Ectodermal cell (in vitro differentiated cells): Measurements from ENCODE around the gene MAPK10.

ENCODE experiments used
- H3K27ac ChIP-seq: 2 replicates; pipeline ENCODE4 v1.7.0; 2013; ENCODE audit warnings: mild to moderate bottlenecking, low read depth, low read length; ENCODE audit not compliant: insufficient read depth, poor library complexity, severe bottlenecking
- H3K27me3 ChIP-seq: 2 replicates; pipeline ENCODE4 v1.7.0; 2013; ENCODE audit warnings: mild to moderate bottlenecking, low read length; ENCODE audit not compliant: insufficient read depth, control insufficient read depth, poor library complexity, severe bottlenecking
- H3K36me3 ChIP-seq: one replicate; pipeline ENCODE4 v1.7.0; 2013; ENCODE audit warnings: low read length; ENCODE audit not compliant: control insufficient read depth, insufficient read depth
- H3K4me1 ChIP-seq: one replicate; pipeline ENCODE4 v1.7.0; 2013; ENCODE audit warnings: low read length; ENCODE audit not compliant: control insufficient read depth, insufficient read depth
- H3K4me3 ChIP-seq: 2 replicates; pipeline ENCODE4 v1.7.0; 2013; ENCODE audit warnings: low read depth, low read length, control low read depth; ENCODE audit not compliant: insufficient read depth
- H3K9me3 ChIP-seq: 2 replicates; pipeline ENCODE4 v1.7.0; 2013; ENCODE audit warnings: mild to moderate bottlenecking, low read length, moderate library complexity; ENCODE audit not compliant: control insufficient read depth
- WGBS, 2 experiments: methylation state at CpG; one replicate each; pipeline ENCODE4 v1.1.7; 2013; ENCODE audit warnings: missing lambda C conversion rate in 2 of 2; 5-methylcytosine and 5-hydroxymethylcytosine counted together

The MAPK10 gene

DNA sequence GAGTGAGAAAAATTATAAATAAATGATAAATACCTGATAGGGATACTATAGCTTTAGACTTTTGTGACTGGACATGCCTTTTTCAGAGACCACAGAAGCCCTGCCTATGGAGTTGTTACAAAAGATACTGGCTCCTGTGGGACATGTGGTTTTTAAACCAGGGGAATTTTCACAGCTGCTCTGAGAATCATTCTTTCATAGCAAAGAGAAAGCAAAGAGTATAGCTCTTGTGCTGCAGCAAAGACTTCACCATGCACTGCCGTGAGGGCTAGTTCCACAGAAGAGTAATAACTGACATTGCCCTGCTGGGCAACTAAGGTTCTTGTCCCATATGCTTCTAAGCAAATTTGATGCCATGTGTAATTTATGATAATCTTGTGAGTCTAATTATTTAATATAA is 98.2 kb downstream of the MAPK10 start:
- H3K27me3 ChIP-seq: no peaks in the 10 kb centered on the region
- H3K36me3 ChIP-seq: peaks cover 9% of the 10 kb centered on the region
- H3K27ac ChIP-seq: no peak overlapping the region
- H3K9me3 ChIP-seq: no peaks in the 10 kb centered on the region
- 92 to 94% methylated on average over 1 of the region's 1 CpG for WGBS, 2 experiments
- H3K4me1 ChIP-seq: peaks cover 4% of the 10 kb centered on the region
- H3K4me3 ChIP-seq: no peak overlapping the region

DNA sequence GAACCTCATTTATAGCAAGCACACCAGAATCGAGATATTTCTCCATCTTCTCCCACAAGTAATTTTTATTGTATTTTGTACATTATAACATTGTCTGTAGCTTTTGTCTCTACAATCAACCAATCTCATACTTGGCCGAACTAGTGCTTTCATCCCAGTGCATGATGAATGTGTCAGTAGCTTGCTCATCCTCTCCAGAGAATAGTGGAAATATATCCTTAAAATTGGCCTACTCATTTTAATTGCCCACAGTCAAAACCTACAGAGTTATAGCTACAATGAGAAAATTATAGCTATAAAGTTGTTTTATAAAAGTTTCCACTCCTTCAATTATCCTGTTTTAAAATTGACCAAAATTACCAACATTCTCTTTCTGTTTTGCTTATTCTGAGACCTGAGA is 103.8 kb downstream of the MAPK10 start:
- peaks cover 12% of the 10 kb centered on the region for H3K36me3 ChIP-seq
- WGBS, 2 experiments: 100% methylated on average over 1 to 2 of the region's 2 CpGs
- no peaks in the 10 kb centered on the region for H3K27me3 ChIP-seq
- H3K27ac ChIP-seq: no peak overlapping the region
- H3K9me3 ChIP-seq: no peaks in the 10 kb centered on the region
- H3K4me1 ChIP-seq: no peaks in the 10 kb centered on the region
- no peak overlapping the region for H3K4me3 ChIP-seq

- Histone ChIP-seq H3K36me3 (no peaks in the 10 kb centered on the region), H3K27me3 (no peaks in the 10 kb centered on the region), H3K9me3 (no peaks in the 10 kb centered on the region), H3K4me1 (no peaks in the 10 kb centered on the region), H3K4me3 (no peak overlapping the region), H3K27ac (no peak overlapping the region)
- 88 to 95% methylated on average over 1 of the region's 1 CpG for WGBS, 2 experiments
These were observed 109.2 kb downstream of the MAPK10 start for GRCh38 chr4:86250619-86251018.

DNA sequence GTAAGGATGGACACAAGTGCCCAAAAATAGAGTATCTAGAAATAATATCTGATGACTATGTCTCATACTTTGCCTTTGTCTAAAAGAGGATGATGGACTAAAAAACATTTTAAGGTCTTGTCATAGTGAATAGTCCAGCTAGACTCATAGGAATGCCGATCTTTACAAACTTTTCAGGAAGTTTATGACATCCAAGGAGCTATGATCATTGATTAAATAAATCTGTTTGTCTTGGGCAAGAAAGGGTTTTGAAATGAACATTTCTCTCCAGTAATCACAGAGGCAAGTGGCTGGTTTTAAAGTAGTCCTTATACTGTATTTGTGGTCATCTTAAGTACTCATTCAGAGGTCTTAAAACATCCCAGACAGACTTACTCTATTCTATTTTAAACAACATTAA is 109.8 kb downstream of the MAPK10 start:
- Histone ChIP-seq H3K4me3 (no peak overlapping the region), H3K36me3 (no peaks in the 10 kb centered on the region), H3K27ac (no peak overlapping the region), H3K9me3 (no peaks in the 10 kb centered on the region), H3K4me1 (no peaks in the 10 kb centered on the region), H3K27me3 (no peaks in the 10 kb centered on the region)
- whole genome bisulfite sequencing, 2 experiments: 97 to 100% methylated on average over 1 of the region's 1 CpG

DNA sequence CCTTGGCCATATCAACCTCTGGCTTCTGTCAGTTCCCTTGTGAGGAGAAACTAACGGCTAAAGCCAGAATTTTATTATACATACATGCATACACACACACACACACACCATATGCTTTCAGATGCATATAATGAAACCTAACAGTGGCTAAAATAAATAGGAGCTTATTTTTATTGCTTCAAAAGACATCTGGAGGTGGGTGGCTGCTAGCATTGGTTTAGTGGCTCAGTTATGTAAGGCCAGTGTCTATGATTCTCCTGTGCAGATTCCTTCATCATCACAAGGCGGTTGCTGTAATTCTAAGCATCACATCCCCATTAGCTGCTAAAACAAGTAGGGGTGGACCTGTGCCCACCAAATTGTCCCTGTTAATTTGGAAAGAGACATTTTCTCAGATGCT is 110.8 kb downstream of the MAPK10 start:
- Histone ChIP-seq H3K36me3 (no peaks in the 10 kb centered on the region), H3K4me3 (no peak overlapping the region), H3K4me1 (no peaks in the 10 kb centered on the region), H3K27ac (no peak overlapping the region), H3K27me3 (no peaks in the 10 kb centered on the region), H3K9me3 (no peaks in the 10 kb centered on the region)
- 91 to 97% methylated on average over 2 of the region's 2 CpGs for WGBS, 2 experiments

- no peaks in the 10 kb centered on the region for H3K9me3 ChIP-seq
- no peaks in the 10 kb centered on the region for H3K36me3 ChIP-seq
- no peaks in the 10 kb centered on the region for H3K4me1 ChIP-seq
- H3K4me3 ChIP-seq: no peak overlapping the region
- H3K27me3 ChIP-seq: no peaks in the 10 kb centered on the region
- WGBS, 2 experiments: 89 to 92% methylated on average over 3 of the region's 3 CpGs
- no peak overlapping the region for H3K27ac ChIP-seq
These were observed 111.9 kb downstream of the MAPK10 start for GRCh38 chr4:86247906-86248305.

DNA sequence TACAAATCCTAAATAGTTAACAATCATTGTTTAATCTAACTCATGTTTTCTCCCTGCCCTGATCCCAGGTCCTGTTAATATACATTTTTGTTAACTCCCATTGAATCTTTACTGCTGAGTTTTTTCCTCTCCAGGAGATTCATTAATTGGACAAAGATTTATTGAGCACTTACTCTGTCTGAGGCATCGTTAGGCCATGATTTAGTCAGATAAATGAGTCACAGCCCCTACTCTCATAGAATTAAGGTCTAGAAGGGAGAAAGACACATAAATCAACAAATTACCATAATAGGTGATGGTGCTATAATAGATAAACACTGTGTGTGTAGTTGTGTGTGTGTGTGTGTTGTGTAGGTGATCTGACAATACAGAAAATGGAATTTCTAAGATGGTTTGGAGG is 112.5 kb downstream of the MAPK10 start:
- no peaks in the 10 kb centered on the region for H3K4me1 ChIP-seq
- no peaks in the 10 kb centered on the region for H3K27me3 ChIP-seq
- 59% methylated on average over 1 of the region's 1 CpG; no CpG with 5 or more reads in 1 of the 2 experiments for WGBS, 2 experiments
- no peaks in the 10 kb centered on the region for H3K9me3 ChIP-seq
- H3K36me3 ChIP-seq: no peaks in the 10 kb centered on the region
- H3K27ac ChIP-seq: no peak overlapping the region
- no peak overlapping the region for H3K4me3 ChIP-seq

GRCh38 chr4:86243750-86244149 is 116.1 kb downstream of the MAPK10 start:
- no peaks in the 10 kb centered on the region for H3K36me3 ChIP-seq
- WGBS, 2 experiments: 93% methylated on average over 2 of the region's 3 CpGs

DNA sequence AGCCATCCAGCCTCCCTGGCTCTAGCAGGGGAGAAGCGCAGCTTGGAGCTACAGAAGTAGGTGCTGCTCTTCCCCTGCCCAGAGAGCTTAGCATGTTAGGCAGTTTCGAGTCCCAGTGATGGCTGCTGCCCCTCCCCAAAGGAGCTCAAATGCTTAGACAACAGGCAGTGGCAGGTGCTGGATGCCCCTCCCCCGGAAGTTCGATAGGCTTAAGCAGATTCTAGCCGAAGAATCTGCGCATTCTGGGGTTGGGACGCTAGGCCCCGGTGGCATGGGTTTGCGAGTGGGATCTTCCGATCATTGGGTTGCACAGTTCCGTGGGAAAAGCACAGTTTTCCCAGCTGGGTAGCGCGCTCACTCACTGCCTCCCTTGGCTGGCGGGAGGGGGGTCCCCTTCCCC is 117.2 kb downstream of the MAPK10 start:
- no peaks in the 10 kb centered on the region for H3K4me1 ChIP-seq
- H3K27me3 ChIP-seq: no peaks in the 10 kb centered on the region
- no peaks in the 10 kb centered on the region for H3K36me3 ChIP-seq
- 95% methylated on average over 14 of the region's 14 CpGs for WGBS, 2 experiments
- no peak overlapping the region for H3K4me3 ChIP-seq
- H3K9me3 ChIP-seq: no peaks in the 10 kb centered on the region
- H3K27ac ChIP-seq: no peak overlapping the region

More at GRCh38 chr4:86243750-86244149, 116.1 kb downstream of the MAPK10 start:
- Histone ChIP-seq H3K4me1 (no peaks in the 10 kb centered on the region), H3K4me3 (no peak overlapping the region), H3K27ac (no peak overlapping the region), H3K9me3 (no peaks in the 10 kb centered on the region), H3K27me3 (no peaks in the 10 kb centered on the region)

DNA sequence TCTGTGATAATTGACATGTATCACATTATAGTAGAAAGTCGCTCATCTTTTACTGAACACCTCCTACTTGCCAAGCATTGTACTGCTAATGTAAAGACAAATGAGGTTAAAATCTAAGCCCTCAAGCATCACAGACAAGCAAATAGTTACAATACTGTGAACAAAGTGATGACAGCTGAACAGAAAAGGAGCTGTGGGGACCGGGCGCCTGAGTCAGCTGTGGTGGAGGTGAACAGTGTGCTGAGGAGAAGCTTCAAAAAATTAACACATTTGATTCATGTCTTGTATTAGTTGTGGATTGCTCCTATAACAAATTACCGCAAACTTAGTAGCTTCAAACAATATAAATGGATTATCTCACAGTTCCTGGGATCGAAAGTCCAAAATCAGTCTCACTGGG is 124.3 kb downstream of the MAPK10 start:
- Histone ChIP-seq H3K4me1 (no peaks in the 10 kb centered on the region), H3K36me3 (no peaks in the 10 kb centered on the region), H3K4me3 (no peak overlapping the region), H3K27ac (no peak overlapping the region), H3K9me3 (no peaks in the 10 kb centered on the region), H3K27me3 (no peaks in the 10 kb centered on the region)
- WGBS, 2 experiments: 93 to 99% methylated on average over 3 to 4 of the region's 5 CpGs

DNA sequence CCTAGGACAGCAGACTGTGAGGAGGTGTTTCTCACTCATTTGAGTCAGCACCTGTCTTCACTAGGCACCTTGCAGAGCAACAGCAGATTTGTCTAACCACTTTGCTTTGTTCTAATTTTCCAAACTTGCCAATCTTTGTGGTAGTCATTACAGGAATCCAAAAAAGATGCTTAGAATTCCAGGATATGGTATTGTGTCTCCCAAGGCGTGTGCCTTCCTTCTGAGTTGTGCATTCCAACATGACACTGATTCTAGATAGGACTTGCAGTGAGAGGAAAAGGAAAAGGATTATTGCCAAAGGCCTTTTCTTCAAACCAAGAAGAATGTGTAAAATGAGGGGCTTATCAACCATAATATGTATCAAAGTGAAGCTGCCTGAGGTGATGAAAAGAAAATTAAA is 126.2 kb downstream of the MAPK10 start:
- H3K9me3 ChIP-seq: no peaks in the 10 kb centered on the region
- no peaks in the 10 kb centered on the region for H3K27me3 ChIP-seq
- H3K27ac ChIP-seq: peak overlapping the region; percentile 11
- no peak overlapping the region for H3K4me3 ChIP-seq
- no peaks in the 10 kb centered on the region for H3K4me1 ChIP-seq
- no peaks in the 10 kb centered on the region for H3K36me3 ChIP-seq
- WGBS, 2 experiments: 32 to 63% methylated on average over 1 of the region's 1 CpG
